GM21528 (cell line): Measurements from ENCODE around the gene MSMB.

ENCODE experiments used
- ATAC-seq: cut with Tn5 transposase; IDR thresholded peaks from one replicate; pipeline ENCODE4 v1.9.1; 2021; ENCODE audit warnings: mild to moderate bottlenecking, moderate library complexity; ENCODE audit not compliant: unreplicated experiment, low FRiP score

Gene MSMB

DNA sequence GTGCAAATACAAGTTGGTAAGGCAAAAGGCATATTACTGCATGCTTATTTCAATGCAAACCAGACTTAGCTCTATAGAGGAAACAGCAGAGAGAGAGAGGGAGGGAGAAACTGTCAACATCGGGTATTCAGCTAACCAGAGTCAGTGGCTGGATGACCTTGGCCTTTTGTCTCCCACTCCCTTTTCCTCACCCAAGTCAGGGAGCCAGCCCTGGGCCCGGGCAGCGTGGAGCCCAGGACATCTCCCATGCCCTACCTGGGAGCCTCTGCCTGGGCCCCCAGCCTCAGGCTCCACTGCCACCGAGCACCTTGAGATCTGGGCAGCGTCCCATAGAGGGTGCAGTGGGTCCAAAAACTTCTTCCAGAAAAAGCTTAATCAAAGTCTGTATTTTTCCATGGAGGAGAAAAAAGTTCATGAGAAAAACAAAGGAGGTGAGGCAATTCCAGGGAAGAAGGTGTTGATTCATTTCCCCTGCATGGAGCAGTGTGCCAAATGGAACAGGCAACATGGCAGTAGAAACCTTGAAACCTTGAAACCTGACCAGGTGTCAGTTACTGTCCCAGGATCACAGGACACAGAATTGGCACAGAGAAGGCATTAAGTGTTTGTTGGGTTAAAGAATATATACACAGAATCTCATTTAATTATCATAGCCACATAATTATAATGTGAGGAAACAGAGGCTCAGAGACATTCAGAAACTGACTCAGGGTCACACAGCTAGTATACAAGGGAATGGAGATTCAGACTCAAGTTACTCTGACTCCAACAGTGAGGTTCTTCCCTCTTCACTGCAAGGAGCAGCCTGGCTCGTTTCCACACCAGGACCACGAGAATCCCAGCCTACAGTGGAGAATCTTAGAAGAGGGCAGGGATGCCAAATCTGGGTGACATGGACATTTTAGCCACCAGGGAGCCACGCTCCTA lies 9.9 kb downstream of the MSMB start:
- no peak for ATAC-seq

GRCh38 chr10:46033602-46034011 lies 12.5 kb downstream of the MSMB start:
- no peak for ATAC-seq

DNA sequence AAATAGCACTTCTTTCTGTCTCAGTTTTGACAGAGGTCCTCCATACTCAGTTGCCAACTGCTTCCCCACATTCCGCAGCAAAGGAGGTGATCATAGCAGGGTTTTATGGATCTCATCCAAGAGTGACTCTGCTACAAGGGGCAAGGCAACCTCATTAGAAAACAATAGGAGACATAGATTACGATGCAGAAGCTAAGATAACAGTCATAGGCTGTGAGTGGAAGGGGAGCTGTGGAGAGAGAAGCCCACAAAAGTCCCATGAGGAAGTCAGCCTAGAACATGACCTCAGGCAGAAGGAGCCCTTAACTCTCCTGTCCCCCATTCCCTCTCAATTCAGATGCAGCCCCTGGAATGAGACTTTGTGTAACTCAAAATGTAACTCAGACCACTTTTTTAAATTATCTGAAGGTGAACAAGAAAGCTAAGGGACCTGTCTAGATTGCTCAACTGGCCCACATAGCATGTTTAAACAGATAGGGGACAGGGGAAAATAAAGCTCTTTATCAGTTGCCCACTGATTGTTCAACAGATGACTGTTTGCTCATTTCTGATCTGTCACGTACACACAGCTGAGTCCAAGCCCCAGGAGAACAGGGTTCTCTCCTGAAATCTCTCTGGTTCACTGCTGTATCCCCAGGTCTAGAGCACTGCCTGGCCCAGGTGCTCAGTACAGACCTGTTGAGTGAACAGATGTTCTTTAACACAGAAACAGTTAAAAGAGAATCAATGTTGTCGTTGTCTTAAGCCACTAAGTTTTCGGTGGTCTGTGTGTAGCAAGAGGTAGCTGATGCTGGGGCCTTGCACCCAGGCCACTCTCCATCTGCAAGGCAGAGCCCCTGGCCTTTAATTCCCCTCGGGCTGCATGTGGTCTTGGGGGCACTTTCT lies 14.2 kb downstream of the MSMB start:
- no peak for ATAC-seq

DNA sequence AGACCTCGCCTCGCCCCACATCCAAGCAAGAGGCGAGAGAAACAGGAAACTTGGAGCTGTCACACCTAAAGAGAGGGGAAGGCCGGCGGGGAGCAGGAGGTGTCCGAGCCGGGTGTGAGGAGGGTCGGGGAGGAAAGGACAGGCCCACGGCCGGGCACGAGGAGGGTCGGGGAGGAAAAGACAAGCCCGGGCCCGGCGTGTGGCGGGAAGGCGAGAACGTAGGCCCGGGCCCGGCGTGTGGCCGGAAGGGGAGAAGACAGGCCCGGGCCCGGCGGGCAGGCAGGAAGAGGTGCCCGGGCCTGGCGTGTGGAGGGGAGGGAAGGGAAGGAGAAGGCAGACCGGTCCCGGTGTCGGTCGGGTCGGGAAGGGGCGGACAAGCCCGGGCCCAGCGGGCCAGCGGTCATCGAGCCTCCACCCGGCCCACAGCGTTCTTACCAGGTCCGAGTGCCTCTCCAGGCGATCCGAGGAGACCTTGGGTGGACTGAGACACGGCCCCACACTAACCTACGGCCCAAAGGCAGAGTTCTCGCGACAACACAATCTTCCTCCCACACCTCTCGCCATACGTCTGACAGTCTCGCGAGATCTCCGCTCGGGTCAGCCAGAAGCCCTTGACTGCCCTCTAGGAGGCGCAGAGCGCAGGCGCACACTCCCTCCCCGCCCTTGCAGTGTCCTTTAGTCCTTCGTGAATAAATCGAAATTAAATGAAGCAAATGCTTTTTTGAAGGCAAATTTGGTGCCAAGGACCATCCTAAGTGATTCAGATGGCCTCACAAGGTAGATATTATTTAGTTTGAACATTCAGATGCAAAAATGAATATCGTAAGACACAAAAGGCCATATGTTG lies 15.8 kb downstream of the MSMB start, which contains the start of gene NCOA4:
Gene NCOA4 (minus strand): TSS at position 533 of the 847 bp plus-strand sequence. CDS start 13,943 bp downstream, outside the sequence.
- ATAC-seq: peak; percentile 97

- no peak for ATAC-seq
Measured at GRCh38 chr10:46029461-46030030, 16.5 kb downstream of the MSMB start.

DNA sequence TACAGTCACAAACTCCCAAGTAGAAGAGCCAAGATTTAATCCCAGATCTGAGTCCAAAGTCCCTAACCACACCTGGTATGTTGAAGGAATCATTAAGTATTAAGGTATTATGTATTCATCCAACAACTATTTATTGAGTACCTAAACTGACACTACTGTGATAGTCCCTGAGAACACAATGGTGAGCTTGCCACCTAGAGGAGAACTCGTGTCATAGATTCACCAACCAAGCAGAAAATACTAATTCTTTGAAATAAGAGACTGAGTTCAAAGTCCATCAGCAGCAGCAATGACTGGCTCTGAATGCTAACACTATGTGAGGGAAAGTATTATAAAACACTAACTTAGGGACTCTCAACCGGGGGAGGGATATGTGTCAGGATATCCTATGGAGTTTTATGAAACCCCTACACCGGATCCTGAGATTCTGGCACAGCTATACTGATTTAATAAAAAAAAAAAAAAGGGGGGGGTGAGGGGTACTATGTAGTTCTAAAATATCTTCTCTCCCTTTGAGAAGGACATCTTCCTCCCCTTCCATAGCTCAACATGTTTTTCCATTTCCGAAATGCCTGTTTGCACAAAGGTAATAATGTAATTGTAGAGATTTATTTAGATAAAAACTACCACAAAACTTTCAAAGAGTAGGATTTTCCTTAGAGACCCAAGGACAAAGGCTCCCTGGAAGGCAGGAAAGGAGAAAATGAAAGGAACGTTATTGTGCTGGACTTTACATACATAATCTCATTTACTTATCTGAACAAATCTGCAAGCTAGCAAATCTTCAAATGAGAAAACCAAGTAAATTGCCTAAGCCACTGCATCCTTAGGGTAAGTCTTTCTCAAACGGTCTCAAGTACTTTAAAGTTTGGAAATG lies 17.2 kb downstream of the MSMB start:
- no peak for ATAC-seq

DNA sequence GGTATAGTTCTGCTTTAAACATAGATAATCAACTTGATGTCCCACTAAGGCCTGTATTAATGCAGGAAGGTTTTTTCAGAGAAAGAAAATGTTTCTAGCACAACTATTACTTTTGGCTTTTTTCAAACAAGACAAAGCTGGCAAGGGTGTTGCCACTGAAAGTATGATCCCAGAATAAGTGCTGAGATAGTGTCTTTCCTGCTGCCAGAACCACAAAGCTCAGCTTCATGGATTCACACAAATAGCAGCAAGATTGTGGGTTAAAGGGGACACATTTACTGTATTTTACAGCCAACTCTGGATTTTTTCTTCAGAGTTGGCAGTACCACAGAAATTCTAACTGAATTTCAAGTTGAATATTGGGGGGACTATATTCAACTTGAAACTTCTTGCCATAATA lies 20.0 kb downstream of the MSMB start:
- ATAC-seq: no peak

DNA sequence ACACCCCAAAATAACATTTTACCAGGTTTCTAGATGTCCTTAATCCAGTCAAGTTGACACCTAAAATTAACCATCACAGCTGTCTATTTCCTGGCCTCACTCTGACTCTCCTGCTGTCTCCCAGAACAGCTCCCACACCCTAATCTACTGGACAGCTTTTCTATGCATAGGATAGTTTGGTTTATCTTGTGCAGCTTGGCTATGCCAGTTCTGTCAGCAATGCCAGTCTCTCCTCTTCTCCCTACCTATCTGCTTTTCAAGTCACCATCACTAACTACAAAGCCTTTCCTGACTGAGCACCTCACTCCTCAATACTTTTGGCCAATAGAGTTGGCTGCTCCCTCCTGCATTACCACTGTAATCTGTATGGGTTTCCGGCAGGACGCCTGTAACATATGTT lies 20.7 kb downstream of the MSMB start:
- no peak for ATAC-seq

DNA sequence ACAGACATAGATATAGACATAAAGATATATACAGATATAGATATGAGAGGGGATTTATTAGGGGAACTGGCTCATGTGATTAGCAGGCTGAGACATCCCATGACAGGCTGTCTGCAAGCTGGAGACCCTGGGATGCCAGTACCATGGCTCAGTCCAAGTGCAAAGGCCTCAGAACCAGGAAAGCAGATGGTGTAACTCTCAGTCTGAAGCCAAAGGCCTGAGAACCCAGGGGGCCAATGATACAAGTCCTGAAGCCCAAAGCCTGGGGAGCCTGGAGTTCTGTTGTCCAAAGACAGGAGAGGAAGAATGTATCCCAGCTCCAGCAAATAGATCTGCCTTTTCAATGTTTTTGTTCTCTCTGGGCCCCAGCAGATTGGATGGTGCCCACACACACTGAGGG lies 21.1 kb downstream of the MSMB start:
- no peak for ATAC-seq

DNA sequence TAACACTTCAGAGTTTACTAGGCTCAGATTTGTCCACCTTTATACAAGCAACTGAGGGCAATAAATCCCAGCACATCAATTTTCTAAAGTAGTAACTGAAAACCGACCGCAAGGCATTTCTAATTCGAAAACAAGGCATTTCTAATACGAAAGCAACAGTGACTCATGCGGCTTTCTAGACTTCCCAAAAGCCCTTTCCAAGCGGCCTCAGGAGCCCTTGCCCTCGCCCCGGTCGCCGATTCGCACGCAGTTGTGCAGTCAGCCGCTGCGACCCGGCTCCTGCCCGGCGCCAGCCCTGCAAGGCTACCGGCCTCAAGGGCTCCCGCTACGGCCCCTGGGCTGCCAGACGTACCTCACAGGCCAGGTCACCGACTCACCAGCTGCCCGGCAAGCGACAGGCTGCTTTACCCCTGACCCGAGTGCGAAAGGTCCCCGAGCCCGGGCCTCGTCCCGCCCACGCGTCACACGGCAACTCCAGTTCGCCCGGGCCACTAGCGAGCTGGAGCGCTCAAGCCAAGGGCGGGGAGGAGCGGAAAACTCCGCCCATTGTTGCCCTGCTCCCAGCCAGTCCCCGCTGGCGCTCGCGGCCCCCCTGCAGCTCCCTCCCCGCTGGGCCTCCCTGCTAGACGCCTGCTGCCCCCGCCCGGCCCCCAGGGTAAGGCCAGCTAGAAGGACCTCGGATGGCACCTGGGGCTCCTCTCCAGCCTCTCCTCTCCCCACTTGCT lies 22.9 kb downstream of the MSMB start:
- peak; percentile 90 for ATAC-seq

DNA sequence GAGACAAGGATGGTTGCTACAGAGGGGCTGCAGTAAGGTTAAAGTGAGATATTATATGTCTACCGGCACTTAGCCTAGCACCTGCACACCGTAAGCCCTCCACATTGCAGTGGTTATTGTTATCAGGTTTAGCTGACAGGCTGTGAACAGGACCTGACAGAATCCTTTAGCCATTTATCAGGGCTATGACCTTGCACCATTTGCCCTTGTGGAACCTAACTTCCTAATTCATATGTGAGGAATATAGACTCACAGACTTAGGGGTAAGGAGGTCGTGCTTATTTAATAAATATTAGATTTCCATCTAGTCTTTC lies 25.8 kb downstream of the MSMB start:
- no peak for ATAC-seq

DNA sequence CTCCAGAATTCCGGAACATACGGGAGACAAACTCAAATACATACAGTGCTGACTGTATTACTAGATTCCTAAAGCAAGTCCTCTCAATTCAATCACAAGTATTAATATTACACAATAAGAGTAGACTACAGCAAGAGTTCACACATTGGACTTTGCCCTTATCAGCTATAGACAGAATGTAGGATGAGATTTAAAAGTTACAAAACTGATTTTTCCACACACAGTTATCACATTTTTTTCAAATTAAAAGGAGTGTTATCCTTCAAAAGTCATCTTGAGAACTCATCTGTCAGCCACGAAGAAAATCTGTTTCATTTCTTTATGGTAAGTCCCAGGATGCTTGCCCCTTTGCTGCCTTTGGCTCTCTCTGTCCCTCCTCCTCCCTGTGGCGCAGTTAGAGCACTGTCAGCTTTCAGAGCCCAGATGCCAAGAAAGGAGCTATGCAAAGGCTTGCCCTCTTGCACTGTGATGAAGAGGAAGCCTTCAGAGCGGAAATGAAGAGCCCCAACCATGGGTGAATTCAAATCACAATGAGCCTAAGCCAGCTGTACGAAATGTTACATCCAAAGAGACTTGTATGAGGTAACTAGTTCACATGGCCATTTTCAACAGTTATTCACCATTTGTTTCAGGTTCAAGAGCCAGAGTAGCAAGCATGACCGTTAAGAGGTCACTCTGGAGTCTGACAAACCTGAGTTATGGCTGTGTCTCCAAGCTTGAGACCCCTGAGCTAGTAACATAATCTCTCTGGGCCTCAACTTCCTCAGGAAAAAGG lies 26.3 kb downstream of the MSMB start:
- ATAC-seq: no peak

- ATAC-seq: no peak
Measured at GRCh38 chr10:46019177-46019528, 26.9 kb downstream of the MSMB start.

- no peak for ATAC-seq
Measured at GRCh38 chr10:46018453-46019176, 27.5 kb downstream of the MSMB start.

- ATAC-seq: no peak
Measured at GRCh38 chr10:46017733-46018132, 28.3 kb downstream of the MSMB start.

GRCh38 chr10:46016811-46017210 lies 29.3 kb downstream of the MSMB start:
- no peak for ATAC-seq

- ATAC-seq: no peak
Measured at GRCh38 chr10:46016190-46016589, 29.9 kb downstream of the MSMB start.
